GM23338 (cell line): Measurements from ENCODE around the gene PTPN6. TPM values are rescaled to one million over a fixed set of nuclear protein-coding genes. Genes with fewer than 3 reads are reported as not detected.

Experiments
- ATAC-seq: fragments of 200-7000 bp; cut with Tn5 transposase; 3 replicates; pipeline ENCODE4 v1.9.1; 2020
- DNase-seq: peaks from one replicate; pipeline ENCODE4 v3.0.0-alpha.2; 2015; ENCODE audit warnings: low spot score
- H2AFZ ChIP-seq: fragments of 200-600 bp; sonication (generic); 2 replicates; pipeline ENCODE4 v1.8.0; 2016; ENCODE audit warnings: antibody characterized with exemption, mild to moderate bottlenecking, moderate library complexity
- H3F3A ChIP-seq: fragments of 200-600 bp; sonication (generic); replicated peaks from 2 replicates; pipeline ENCODE4 v1.8.0; 2017; ENCODE audit warnings: antibody characterized with exemption, mixed run types, low read depth
- H3K27ac ChIP-seq: fragments of 200-600 bp; sonication (generic); 2 replicates; pipeline ENCODE4 v1.6.1; 2016; ENCODE audit warnings: low read depth
- H3K27me3 ChIP-seq: fragments of 200-600 bp; sonication (generic); 2 replicates; pipeline ENCODE4 v1.8.0; 2016; ENCODE audit warnings: mild to moderate bottlenecking, mixed run types, moderate library complexity; ENCODE audit not compliant: insufficient read depth
- H3K36me3 ChIP-seq: fragments of 200-600 bp; sonication (generic); 2 replicates; pipeline ENCODE4 v1.8.0; 2016; ENCODE audit warnings: mild to moderate bottlenecking; ENCODE audit not compliant: insufficient read depth
- H3K4me1 ChIP-seq: fragments of 200-600 bp; sonication (generic); 2 replicates; pipeline ENCODE4 v1.8.0; 2016; ENCODE audit warnings: mild to moderate bottlenecking, moderate library complexity; ENCODE audit not compliant: insufficient read depth
- H3K4me2 ChIP-seq: fragments of 200-600 bp; sonication (generic); 2 replicates; pipeline ENCODE4 v1.7.1; 2017; ENCODE audit warnings: mixed run types
- H3K4me3 ChIP-seq: fragments of 200-600 bp; sonication (generic); 2 replicates; pipeline ENCODE4 v1.6.1; 2016; ENCODE audit warnings: mixed run types
- H3K79me2 ChIP-seq: fragments of 200-600 bp; sonication (generic); replicated peaks from 2 replicates; pipeline ENCODE4 v1.8.0; 2017; ENCODE audit warnings: mild to moderate bottlenecking; ENCODE audit not compliant: insufficient read depth
- H3K9me2 ChIP-seq: fragments of 200-600 bp; sonication (generic); 2 replicates; pipeline ENCODE4 v1.8.0; 2017; ENCODE audit not compliant: insufficient read depth
- H4K20me1 ChIP-seq: fragments of 200-600 bp; sonication (generic); replicated peaks from 2 replicates; pipeline ENCODE4 v1.8.0; 2017; ENCODE audit warnings: mild to moderate bottlenecking; ENCODE audit not compliant: insufficient read depth
- H3K27ac Mint-ChIP-seq: 2 replicates; pipeline ENCODE4 v1.8.0; 2020; ENCODE audit warnings: inconsistent platforms, mild to moderate bottlenecking, moderate library complexity, mixed read lengths
- H3K27me3 Mint-ChIP-seq: 3 replicates; pipeline ENCODE4 v1.8.0; 2022; ENCODE audit warnings: low read depth, mild to moderate bottlenecking, moderate library complexity, mixed read lengths, inconsistent platforms; ENCODE audit not compliant: insufficient read depth, poor library complexity
- H3K36me3 Mint-ChIP-seq: 3 replicates; pipeline ENCODE4 v1.8.0; 2021; ENCODE audit warnings: low read depth, mild to moderate bottlenecking, inconsistent platforms, moderate library complexity, mixed read lengths
- H3K4me1 Mint-ChIP-seq: 3 replicates; pipeline ENCODE4 v1.8.0; 2020; ENCODE audit warnings: mild to moderate bottlenecking, inconsistent platforms, mixed read lengths
- H3K4me3 Mint-ChIP-seq: 3 replicates; pipeline ENCODE4 v1.8.0; 2021; ENCODE audit warnings: moderate library complexity, mild to moderate bottlenecking, inconsistent platforms, mixed read lengths
- H3K9me3 Mint-ChIP-seq: 3 replicates; pipeline ENCODE4 v1.8.0; 2020; ENCODE audit warnings: moderate library complexity, mild to moderate bottlenecking, inconsistent platforms, mixed read lengths
- EZH2phosphoT487 ChIP-seq: fragments of 200-600 bp; sonication (generic); IDR thresholded peaks from one replicate; pipeline ENCODE4 v1.8.1; 2018; ENCODE audit warnings: antibody characterized with exemption; ENCODE audit not compliant: unreplicated experiment
- JUNB ChIP-seq: IDR thresholded peaks from one replicate; pipeline ENCODE4 v1.6.1; 2016; ENCODE audit warnings: antibody characterized with exemption; ENCODE audit not compliant: unreplicated experiment
- NANOG ChIP-seq: IDR thresholded peaks from 2 replicates; pipeline ENCODE4 v1.6.1; 2016; ENCODE audit warnings: antibody characterized with exemption, borderline replicate concordance
- ZNF114 ChIP-seq: fragments of 250-450 bp; sonication (Bioruptor Pico); IDR thresholded peaks from 2 replicates; pipeline ENCODE4 v1.5.0; 2020; ENCODE audit warnings: mild to moderate bottlenecking, moderate library complexity
- polyA plus RNA-seq: library from polyadenylated mRNA; unstranded; fragments of >200 nt; fragmentation: Nextera tagmentation; extraction: Ambion mirVana; gene quantifications from 2 replicates; pipeline ENCODE4 v1.2.1, GENCODE V29; 2016
- total RNA-seq: library from RNA; depleted of rRNA; stranded (reverse); fragments of >200 nt; shearing (Covaris generic); gene quantifications from 2 replicates; pipeline ENCODE4 v1.2.3, GENCODE V29; 2014
- TF ChIP-seq, protein P1 (sequence below): fragments of 250-450 bp; sonication (Bioruptor Pico); IDR thresholded peaks from 2 replicates; pipeline ENCODE4 v1.5.0; 2020; ENCODE audit warnings: mild to moderate bottlenecking, moderate library complexity
- TF ChIP-seq, protein P2 (sequence below): IDR thresholded peaks from one replicate; pipeline ENCODE4 v1.6.1; 2018; ENCODE audit warnings: antibody characterized with exemption; ENCODE audit not compliant: unreplicated experiment

PTPN6 gene
- total and polyA plus RNA-seq, 2 experiments from 2014 or later, result 25.3 to 35.4 TPM

DNA sequence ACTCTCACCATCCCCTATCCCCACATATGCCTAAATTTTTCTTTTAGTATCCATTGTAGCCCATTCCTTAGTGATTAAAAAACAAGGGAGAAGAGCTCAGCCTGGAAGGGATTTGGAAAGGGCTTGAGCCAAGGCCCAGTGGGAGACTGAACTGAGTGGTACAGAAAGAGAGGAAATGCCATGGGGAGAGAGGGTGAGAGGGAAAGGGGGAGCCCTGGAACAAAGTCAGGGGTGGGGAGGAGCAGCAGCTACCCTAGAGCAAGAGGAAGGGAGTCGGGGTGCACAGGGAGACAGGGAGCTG lies 26.0 kb upstream of the PTPN6 start:
- peaks cover 7% of the 10 kb centered on the region for H4K20me1 ChIP-seq
- peak overlapping the region; percentile 84 for H3K4me3 ChIP-seq
- H3K27ac ChIP-seq, result peak overlapping the region; percentile 100
- peaks cover 24% of the 10 kb centered on the region for H3F3A ChIP-seq
- no peak for ATAC-seq
- peaks cover 35% of the 10 kb centered on the region for H3K36me3 Mint-ChIP-seq
- TF ChIP-seq NANOG, result no peak
- TF ChIP-seq, protein P1, sequence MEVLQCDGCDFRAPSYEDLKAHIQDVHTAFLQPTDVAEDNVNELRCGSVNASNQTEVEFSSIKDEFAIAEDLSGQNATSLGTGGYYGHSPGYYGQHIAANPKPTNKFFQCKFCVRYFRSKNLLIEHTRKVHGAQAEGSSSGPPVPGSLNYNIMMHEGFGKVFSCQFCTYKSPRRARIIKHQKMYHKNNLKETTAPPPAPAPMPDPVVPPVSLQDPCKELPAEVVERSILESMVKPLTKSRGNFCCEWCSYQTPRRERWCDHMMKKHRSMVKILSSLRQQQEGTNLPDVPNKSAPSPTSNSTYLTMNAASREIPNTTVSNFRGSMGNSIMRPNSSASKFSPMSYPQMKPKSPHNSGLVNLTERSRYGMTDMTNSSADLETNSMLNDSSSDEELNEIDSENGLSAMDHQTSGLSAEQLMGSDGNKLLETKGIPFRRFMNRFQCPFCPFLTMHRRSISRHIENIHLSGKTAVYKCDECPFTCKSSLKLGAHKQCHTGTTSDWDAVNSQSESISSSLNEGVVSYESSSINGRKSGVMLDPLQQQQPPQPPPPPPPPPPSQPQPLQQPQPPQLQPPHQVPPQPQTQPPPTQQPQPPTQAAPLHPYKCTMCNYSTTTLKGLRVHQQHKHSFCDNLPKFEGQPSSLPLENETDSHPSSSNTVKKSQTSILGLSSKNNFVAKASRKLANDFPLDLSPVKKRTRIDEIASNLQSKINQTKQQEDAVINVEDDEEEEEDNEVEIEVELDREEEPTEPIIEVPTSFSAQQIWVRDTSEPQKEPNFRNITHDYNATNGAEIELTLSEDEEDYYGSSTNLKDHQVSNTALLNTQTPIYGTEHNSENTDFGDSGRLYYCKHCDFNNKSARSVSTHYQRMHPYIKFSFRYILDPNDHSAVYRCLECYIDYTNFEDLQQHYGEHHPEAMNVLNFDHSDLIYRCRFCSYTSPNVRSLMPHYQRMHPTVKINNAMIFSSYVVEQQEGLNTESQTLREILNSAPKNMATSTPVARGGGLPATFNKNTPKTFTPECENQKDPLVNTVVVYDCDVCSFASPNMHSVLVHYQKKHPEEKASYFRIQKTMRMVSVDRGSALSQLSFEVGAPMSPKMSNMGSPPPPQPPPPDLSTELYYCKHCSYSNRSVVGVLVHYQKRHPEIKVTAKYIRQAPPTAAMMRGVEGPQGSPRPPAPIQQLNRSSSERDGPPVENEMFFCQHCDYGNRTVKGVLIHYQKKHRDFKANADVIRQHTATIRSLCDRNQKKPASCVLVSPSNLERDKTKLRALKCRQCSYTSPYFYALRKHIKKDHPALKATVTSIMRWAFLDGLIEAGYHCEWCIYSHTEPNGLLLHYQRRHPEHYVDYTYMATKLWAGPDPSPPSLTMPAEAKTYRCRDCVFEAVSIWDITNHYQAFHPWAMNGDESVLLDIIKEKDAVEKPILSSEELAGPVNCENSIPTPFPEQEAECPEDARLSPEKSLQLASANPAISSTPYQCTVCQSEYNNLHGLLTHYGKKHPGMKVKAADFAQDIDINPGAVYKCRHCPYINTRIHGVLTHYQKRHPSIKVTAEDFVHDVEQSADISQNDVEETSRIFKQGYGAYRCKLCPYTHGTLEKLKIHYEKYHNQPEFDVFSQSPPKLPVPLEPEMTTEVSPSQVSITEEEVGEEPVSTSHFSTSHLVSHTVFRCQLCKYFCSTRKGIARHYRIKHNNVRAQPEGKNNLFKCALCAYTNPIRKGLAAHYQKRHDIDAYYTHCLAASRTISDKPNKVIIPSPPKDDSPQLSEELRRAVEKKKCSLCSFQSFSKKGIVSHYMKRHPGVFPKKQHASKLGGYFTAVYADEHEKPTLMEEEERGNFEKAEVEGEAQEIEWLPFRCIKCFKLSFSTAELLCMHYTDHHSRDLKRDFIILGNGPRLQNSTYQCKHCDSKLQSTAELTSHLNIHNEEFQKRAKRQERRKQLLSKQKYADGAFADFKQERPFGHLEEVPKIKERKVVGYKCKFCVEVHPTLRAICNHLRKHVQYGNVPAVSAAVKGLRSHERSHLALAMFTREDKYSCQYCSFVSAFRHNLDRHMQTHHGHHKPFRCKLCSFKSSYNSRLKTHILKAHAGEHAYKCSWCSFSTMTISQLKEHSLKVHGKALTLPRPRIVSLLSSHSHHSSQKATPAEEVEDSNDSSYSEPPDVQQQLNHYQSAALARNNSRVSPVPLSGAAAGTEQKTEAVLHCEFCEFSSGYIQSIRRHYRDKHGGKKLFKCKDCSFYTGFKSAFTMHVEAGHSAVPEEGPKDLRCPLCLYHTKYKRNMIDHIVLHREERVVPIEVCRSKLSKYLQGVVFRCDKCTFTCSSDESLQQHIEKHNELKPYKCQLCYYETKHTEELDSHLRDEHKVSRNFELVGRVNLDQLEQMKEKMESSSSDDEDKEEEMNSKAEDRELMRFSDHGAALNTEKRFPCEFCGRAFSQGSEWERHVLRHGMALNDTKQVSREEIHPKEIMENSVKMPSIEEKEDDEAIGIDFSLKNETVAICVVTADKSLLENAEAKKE, result no peak
- TF ChIP-seq ZNF114, result no peak
- TF ChIP-seq JUNB, result no peak
- no peak for TF ChIP-seq EZH2phosphoT487
- TF ChIP-seq, protein P2, sequence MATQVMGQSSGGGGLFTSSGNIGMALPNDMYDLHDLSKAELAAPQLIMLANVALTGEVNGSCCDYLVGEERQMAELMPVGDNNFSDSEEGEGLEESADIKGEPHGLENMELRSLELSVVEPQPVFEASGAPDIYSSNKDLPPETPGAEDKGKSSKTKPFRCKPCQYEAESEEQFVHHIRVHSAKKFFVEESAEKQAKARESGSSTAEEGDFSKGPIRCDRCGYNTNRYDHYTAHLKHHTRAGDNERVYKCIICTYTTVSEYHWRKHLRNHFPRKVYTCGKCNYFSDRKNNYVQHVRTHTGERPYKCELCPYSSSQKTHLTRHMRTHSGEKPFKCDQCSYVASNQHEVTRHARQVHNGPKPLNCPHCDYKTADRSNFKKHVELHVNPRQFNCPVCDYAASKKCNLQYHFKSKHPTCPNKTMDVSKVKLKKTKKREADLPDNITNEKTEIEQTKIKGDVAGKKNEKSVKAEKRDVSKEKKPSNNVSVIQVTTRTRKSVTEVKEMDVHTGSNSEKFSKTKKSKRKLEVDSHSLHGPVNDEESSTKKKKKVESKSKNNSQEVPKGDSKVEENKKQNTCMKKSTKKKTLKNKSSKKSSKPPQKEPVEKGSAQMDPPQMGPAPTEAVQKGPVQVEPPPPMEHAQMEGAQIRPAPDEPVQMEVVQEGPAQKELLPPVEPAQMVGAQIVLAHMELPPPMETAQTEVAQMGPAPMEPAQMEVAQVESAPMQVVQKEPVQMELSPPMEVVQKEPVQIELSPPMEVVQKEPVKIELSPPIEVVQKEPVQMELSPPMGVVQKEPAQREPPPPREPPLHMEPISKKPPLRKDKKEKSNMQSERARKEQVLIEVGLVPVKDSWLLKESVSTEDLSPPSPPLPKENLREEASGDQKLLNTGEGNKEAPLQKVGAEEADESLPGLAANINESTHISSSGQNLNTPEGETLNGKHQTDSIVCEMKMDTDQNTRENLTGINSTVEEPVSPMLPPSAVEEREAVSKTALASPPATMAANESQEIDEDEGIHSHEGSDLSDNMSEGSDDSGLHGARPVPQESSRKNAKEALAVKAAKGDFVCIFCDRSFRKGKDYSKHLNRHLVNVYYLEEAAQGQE, result no peak
- H3K36me3 ChIP-seq, result no peaks in the 10 kb centered on the region; the same call in 1 of the 2 replicates
- no peak for DNase-seq
- H3K4me1 Mint-ChIP-seq, result peaks cover 55% of the 10 kb centered on the region
- no peaks in the 10 kb centered on the region for H3K9me2 ChIP-seq
- no peaks in the 10 kb centered on the region for H3K27me3 ChIP-seq
- H3K27me3 Mint-ChIP-seq, result peaks cover 37% of the 10 kb centered on the region
- H3K27ac Mint-ChIP-seq, result peak overlapping the region; percentile 97
- peak overlapping the region; percentile 81 for H3K4me3 Mint-ChIP-seq
- H3K4me1 ChIP-seq, result peaks cover 43% of the 10 kb centered on the region
- no peak overlapping the region; the same call in 1 of the 2 replicates for H2AFZ ChIP-seq
- H3K9me3 Mint-ChIP-seq, result no peaks in the 10 kb centered on the region; the same call in 1 of the 3 replicates
- H3K79me2 ChIP-seq, result peaks cover 25% of the 10 kb centered on the region
- peak overlapping the region; percentile 86 for H3K4me2 ChIP-seq
